Measurements from ENCODE around the gene HIVEP1. TPM values are rescaled to one million over a fixed set of nuclear protein-coding genes. Genes with fewer than 3 reads are reported as not detected.

Gene HIVEP1
- polyA plus RNA-seq, 1 of the 3 experiments (the other 2 are of a cell fraction), result 7.7 TPM

DNA sequence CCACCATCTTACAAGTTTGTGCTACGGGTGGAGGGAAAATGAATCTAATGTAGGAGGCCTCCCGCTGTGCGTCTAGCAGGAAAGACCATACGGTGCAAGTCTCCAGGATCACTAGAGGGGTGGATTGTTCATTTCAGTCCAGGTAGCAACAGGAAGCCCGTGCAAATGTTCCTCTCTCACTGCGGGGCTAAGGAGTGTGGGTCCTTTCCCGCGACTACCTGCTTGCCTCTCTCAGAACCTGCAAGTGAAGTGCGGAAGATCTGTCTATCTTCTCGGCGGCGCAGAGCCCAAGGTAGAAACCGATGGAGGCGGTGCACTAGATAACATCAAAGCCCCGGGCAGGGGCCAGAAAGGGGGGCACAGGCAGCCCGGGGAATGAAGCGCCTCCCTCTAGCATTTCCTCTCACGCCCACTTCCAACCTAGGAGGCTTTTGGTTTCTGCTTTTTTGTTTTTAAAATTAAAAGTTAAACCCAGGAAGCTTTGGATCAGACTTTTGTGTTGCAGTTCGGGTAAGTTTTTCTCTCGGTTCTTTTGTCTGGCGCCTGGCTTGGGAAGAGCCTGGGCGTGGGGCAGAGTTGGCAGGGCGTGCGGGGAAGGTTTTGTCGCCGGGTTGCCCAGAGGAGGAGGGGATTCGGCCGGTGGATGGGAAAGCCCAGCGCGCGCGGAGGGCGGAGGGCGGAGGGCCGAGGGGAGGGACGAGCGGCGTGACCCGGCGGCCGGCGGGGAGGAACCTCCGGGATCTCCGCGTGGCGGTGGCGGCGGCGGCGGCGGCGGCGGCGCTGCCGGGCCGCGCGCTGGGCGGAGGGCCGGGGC lies 3.5 kb upstream of the HIVEP1 start (continued):
- TF ChIP-seq, protein P1, sequence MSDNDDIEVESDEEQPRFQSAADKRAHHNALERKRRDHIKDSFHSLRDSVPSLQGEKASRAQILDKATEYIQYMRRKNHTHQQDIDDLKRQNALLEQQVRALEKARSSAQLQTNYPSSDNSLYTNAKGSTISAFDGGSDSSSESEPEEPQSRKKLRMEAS (IDR thresholded peaks at IDR 0.05; ENCODE audit: low read depth), result peak; percentile 35; the same call in 1 of the 2 replicates
- TF ChIP-seq MEF2A (IDR thresholded peaks at IDR 0.05; ENCODE audit: borderline replicate concordance, low read depth) (no peak), TCF12 (IDR thresholded peaks at IDR 0.05) (peak; percentile 31; the same call in 1 of the 2 replicates), NRF1 (IDR thresholded peaks at IDR 0.05; ENCODE audit: low read depth, low read length) (no peak), FOXM1 (IDR thresholded peaks at IDR 0.05; ENCODE audit: low read depth) (no peak), CTCF (IDR thresholded peaks at IDR 0.05) (no peak), FOXJ3 (CRISPR knock-in tag; IDR thresholded peaks at IDR 0.05) (no peak), SMC3 (IDR thresholded peaks at IDR 0.05; ENCODE audit: low read depth, low read length) (peak; percentile 18), EP300 (IDR thresholded peaks at IDR 0.05; ENCODE audit: borderline replicate concordance in 1 of 2, low read depth in 1 of 2, low read length in 1 of 2) (peak in 1 of 2 experiments; percentile 7; a peak in 1 of 4 replicates), GATA2 (CRISPR knock-in tag; IDR thresholded peaks at IDR 0.05) (peak; percentile 92), RFX5 (IDR thresholded peaks at IDR 0.05; ENCODE audit: low read length) (no peak), GABPA (IDR thresholded peaks at IDR 0.05; ENCODE audit: low read depth) (no peak), EZH2phosphoT487 (IDR thresholded peaks at IDR 0.05; ENCODE audit: borderline replicate concordance, low read depth) (no peak)
- TF ChIP-seq, protein P2, sequence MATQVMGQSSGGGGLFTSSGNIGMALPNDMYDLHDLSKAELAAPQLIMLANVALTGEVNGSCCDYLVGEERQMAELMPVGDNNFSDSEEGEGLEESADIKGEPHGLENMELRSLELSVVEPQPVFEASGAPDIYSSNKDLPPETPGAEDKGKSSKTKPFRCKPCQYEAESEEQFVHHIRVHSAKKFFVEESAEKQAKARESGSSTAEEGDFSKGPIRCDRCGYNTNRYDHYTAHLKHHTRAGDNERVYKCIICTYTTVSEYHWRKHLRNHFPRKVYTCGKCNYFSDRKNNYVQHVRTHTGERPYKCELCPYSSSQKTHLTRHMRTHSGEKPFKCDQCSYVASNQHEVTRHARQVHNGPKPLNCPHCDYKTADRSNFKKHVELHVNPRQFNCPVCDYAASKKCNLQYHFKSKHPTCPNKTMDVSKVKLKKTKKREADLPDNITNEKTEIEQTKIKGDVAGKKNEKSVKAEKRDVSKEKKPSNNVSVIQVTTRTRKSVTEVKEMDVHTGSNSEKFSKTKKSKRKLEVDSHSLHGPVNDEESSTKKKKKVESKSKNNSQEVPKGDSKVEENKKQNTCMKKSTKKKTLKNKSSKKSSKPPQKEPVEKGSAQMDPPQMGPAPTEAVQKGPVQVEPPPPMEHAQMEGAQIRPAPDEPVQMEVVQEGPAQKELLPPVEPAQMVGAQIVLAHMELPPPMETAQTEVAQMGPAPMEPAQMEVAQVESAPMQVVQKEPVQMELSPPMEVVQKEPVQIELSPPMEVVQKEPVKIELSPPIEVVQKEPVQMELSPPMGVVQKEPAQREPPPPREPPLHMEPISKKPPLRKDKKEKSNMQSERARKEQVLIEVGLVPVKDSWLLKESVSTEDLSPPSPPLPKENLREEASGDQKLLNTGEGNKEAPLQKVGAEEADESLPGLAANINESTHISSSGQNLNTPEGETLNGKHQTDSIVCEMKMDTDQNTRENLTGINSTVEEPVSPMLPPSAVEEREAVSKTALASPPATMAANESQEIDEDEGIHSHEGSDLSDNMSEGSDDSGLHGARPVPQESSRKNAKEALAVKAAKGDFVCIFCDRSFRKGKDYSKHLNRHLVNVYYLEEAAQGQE (IDR thresholded peaks at IDR 0.05; ENCODE audit: low read depth, low read length), result 0 out of 2 replicates have a peak, but pooled peaks have one; percentile 19
- TF ChIP-seq, protein P3, sequence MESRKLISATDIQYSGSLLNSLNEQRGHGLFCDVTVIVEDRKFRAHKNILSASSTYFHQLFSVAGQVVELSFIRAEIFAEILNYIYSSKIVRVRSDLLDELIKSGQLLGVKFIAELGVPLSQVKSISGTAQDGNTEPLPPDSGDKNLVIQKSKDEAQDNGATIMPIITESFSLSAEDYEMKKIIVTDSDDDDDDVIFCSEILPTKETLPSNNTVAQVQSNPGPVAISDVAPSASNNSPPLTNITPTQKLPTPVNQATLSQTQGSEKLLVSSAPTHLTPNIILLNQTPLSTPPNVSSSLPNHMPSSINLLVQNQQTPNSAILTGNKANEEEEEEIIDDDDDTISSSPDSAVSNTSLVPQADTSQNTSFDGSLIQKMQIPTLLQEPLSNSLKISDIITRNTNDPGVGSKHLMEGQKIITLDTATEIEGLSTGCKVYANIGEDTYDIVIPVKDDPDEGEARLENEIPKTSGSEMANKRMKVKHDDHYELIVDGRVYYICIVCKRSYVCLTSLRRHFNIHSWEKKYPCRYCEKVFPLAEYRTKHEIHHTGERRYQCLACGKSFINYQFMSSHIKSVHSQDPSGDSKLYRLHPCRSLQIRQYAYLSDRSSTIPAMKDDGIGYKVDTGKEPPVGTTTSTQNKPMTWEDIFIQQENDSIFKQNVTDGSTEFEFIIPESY (IDR thresholded peaks at IDR 0.05; ENCODE audit: borderline replicate concordance, low read depth), result no peak

Measured in SK-N-SH (cell line).